HepG2 (cell line): ENCODE results near the gene ADCY7.

Source experiments
- GZF1 ChIP-seq: sonication (generic); formaldehyde crosslinking; IDR thresholded peaks from 2 replicates; pipeline ENCODE4 v1.5.1; 2020; ENCODE audit warnings: mild to moderate bottlenecking, missing genetic modification reagents
- JUND ChIP-seq: sonication (generic); formaldehyde crosslinking; IDR thresholded peaks from 2 replicates; pipeline ENCODE4 v1.8.0; 2022; ENCODE audit warnings: mild to moderate bottlenecking, missing genetic modification reagents
- MYNN ChIP-seq: sonication (generic); formaldehyde crosslinking; IDR thresholded peaks from 2 replicates; pipeline ENCODE4 v1.4.0; 2020; ENCODE audit warnings: mild to moderate bottlenecking, low read depth, missing genetic modification reagents
- PCBP1 ChIP-seq: fragments of 200-400 bp; formaldehyde crosslinking; IDR thresholded peaks from 2 replicates; pipeline ENCODE4 v1.6.1; 2017; ENCODE audit warnings: mild to moderate bottlenecking, low read depth, low read length, borderline replicate concordance
- RFX5 ChIP-seq: IDR thresholded peaks from 2 replicates; pipeline ENCODE4 v1.6.1; 2011; ENCODE audit warnings: low read depth, low read length, improper control_type of control experiment
- ZMAT3 ChIP-seq: sonication (generic); formaldehyde crosslinking; conservative IDR thresholded peaks from 2 replicates; pipeline ENCODE4 v1.7.0; 2021; ENCODE audit warnings: missing genetic modification reagents
- ZNF232 ChIP-seq: sonication (generic); formaldehyde crosslinking; IDR thresholded peaks from 2 replicates; pipeline ENCODE4 v1.4.0; 2020; ENCODE audit warnings: missing genetic modification reagents, borderline replicate concordance
- ZNF331 ChIP-seq: sonication (generic); formaldehyde crosslinking; IDR thresholded peaks from 2 replicates; pipeline ENCODE4 v1.4.0; 2020; ENCODE audit warnings: missing genetic modification reagents
- ZNF615 ChIP-seq: sonication (generic); formaldehyde crosslinking; IDR thresholded peaks from 2 replicates; pipeline ENCODE4 v1.5.0; 2020; ENCODE audit warnings: mild to moderate bottlenecking, missing genetic modification reagents, borderline replicate concordance
- TF ChIP-seq, protein P1 (sequence below): sonication (generic); formaldehyde crosslinking; IDR thresholded peaks from 2 replicates; pipeline ENCODE4 v1.5.0; 2020; ENCODE audit warnings: missing genetic modification reagents
- TF ChIP-seq, protein P2 (sequence below): sonication (generic); formaldehyde crosslinking; IDR thresholded peaks from 2 replicates; pipeline ENCODE4 v1.4.0; 2020; ENCODE audit warnings: missing genetic modification reagents, low read depth, mild to moderate bottlenecking, borderline replicate concordance

DNA sequence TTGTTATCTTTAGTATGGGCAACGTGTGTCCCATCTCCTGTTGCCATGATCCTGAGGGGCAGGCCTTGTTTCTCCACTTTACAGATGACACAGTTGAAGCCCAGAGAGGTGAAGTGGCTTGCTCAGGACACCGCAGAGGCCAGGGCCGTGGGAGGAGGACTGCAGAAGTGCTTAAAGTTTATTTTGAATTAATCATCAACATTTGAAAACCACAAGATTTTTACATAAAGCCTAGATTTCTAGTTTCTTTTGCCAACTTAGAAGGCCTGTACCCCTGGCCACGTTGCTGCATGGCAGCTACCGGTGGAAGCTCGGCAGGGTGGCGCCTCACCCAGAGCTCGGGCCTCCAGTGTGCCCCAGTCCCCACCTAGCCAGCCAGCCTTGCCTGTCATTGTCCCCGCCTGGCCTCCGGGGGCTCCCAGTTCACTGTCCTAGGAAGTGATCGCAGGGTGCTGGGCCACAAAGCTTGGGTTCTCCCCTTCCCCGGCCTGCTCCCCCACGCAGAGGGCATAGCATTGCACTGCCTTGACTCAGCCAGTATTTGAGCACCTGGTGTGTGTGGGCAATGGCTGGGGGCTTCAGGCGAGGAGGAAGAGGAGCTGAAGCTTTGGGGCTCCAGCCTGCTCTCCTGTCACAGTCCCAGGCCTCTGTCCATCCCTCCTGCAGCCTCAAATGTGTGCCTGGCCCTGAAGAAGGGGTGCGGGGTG is 14.8 kb upstream of the ADCY7 start:
- TF ChIP-seq JUND (CRISPR knock-in tag) (no peak), RFX5 (no peak), MYNN (CRISPR knock-in tag) (no peak), ZNF232 (CRISPR knock-in tag) (no peak), ZNF331 (CRISPR knock-in tag) (no peak), GZF1 (CRISPR knock-in tag) (no peak), ZMAT3 (CRISPR knock-in tag) (no peak), PCBP1 (no peak), ZNF615 (CRISPR knock-in tag) (no peak)
- TF ChIP-seq, protein P1, sequence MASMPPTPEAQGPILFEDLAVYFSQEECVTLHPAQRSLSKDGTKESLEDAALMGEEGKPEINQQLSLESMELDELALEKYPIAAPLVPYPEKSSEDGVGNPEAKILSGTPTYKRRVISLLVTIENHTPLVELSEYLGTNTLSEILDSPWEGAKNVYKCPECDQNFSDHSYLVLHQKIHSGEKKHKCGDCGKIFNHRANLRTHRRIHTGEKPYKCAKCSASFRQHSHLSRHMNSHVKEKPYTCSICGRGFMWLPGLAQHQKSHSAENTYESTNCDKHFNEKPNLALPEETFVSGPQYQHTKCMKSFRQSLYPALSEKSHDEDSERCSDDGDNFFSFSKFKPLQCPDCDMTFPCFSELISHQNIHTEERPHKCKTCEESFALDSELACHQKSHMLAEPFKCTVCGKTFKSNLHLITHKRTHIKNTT: no peak
- TF ChIP-seq, protein P2, sequence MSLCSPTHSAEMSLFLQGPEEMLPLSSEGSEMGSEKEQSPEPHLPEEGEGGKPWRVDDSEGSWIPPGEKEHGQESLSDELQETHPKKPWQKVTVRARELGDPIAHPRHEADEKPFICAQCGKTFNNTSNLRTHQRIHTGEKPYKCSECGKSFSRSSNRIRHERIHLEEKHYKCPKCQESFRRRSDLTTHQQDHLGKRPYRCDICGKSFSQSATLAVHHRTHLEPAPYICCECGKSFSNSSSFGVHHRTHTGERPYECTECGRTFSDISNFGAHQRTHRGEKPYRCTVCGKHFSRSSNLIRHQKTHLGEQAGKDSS: no peak
